HCT116 (cell line): ENCODE results near the gene GIPC3.

ENCODE experiments used
- CTCF ChIP-seq, 3 experiments: fragments of 200-600 bp in 1 of 3; sonication (generic) in 1 of 3; IDR thresholded peaks in 2 of 3; conservative IDR thresholded peaks in 1 of 3; 2 replicates each; pipeline ENCODE4 v1.5.1; 2012 to 2017; ENCODE audit warnings: low read depth in 2 of 3, low read length in 2 of 3, antibody characterized with exemption in 1 of 3, borderline replicate concordance in 1 of 3, control low read depth in 1 of 3, mild to moderate bottlenecking in 1 of 3, mixed read lengths in 1 of 3, mixed run types in 1 of 3, moderate library complexity in 1 of 3; ENCODE audit not compliant: insufficient read depth in 1 of 3
- EZH2 ChIP-seq: fragments of 200-600 bp; sonication (generic); IDR thresholded peaks from 2 replicates; pipeline ENCODE4 v1.6.1; 2017; ENCODE audit warnings: antibody characterized with exemption, mixed run types
- FOSL1 ChIP-seq: IDR thresholded peaks from 2 replicates; pipeline ENCODE4 v1.6.1; 2012; ENCODE audit warnings: low read depth

- TF ChIP-seq FOSL1 (no peak), CTCF (IDR thresholded peaks at IDR 0.05 in 2 of 3, conservative IDR thresholded peaks at IDR 0.05 in 1 of 3; ENCODE audit: borderline replicate concordance in 1 of 3, insufficient read depth in 1 of 3, low read depth in 2 of 3, low read length in 2 of 3) (no peak), EZH2 (no peak)
Observed at GRCh38 chr19:3589949-3590348, 4.7 kb downstream of the GIPC3 start.
